Ectodermal cell (in vitro differentiated cells): ENCODE results near the gene IGF1R.

ENCODE experiments used
- H3K27ac ChIP-seq: 2 replicates; pipeline ENCODE4 v1.7.0; 2013; ENCODE audit warnings: mild to moderate bottlenecking, low read depth, low read length; ENCODE audit not compliant: insufficient read depth, poor library complexity, severe bottlenecking
- H3K27me3 ChIP-seq: 2 replicates; pipeline ENCODE4 v1.7.0; 2013; ENCODE audit warnings: mild to moderate bottlenecking, low read length; ENCODE audit not compliant: insufficient read depth, control insufficient read depth, poor library complexity, severe bottlenecking
- H3K36me3 ChIP-seq: one replicate; pipeline ENCODE4 v1.7.0; 2013; ENCODE audit warnings: low read length; ENCODE audit not compliant: control insufficient read depth, insufficient read depth
- H3K4me1 ChIP-seq: one replicate; pipeline ENCODE4 v1.7.0; 2013; ENCODE audit warnings: low read length; ENCODE audit not compliant: control insufficient read depth, insufficient read depth
- H3K4me3 ChIP-seq: 2 replicates; pipeline ENCODE4 v1.7.0; 2013; ENCODE audit warnings: low read depth, low read length, control low read depth; ENCODE audit not compliant: insufficient read depth
- H3K9me3 ChIP-seq: 2 replicates; pipeline ENCODE4 v1.7.0; 2013; ENCODE audit warnings: mild to moderate bottlenecking, low read length, moderate library complexity; ENCODE audit not compliant: control insufficient read depth
- WGBS, 2 experiments: methylation state at CpG; one replicate each; pipeline ENCODE4 v1.1.7; 2013; ENCODE audit warnings: missing lambda C conversion rate in 2 of 2; 5-methylcytosine and 5-hydroxymethylcytosine counted together

Gene IGF1R

GRCh38 chr15:98671060-98672008 lies 23.0 kb downstream of the IGF1R start:
- peak overlapping the region; percentile 72 for H3K27ac ChIP-seq
- no peaks in the 10 kb centered on the region for H3K9me3 ChIP-seq
- peaks cover 43% of the 10 kb centered on the region for H3K4me1 ChIP-seq
- H3K4me3 ChIP-seq: no peak overlapping the region
- H3K36me3 ChIP-seq: no peaks in the 10 kb centered on the region
- WGBS, 2 experiments: 31 to 43% methylated on average over 6 of the region's 6 CpGs
- H3K27me3 ChIP-seq: no peaks in the 10 kb centered on the region

GRCh38 chr15:98673133-98673532 lies 24.8 kb downstream of the IGF1R start:
- peaks cover 36% of the 10 kb centered on the region for H3K4me1 ChIP-seq
- H3K36me3 ChIP-seq: no peaks in the 10 kb centered on the region
- no peaks in the 10 kb centered on the region for H3K9me3 ChIP-seq
- no peaks in the 10 kb centered on the region for H3K27me3 ChIP-seq
- H3K4me3 ChIP-seq: no peak overlapping the region
- no peak overlapping the region for H3K27ac ChIP-seq
- WGBS, 2 experiments: 89 to 92% methylated on average over 4 of the region's 4 CpGs

GRCh38 chr15:98674336-98674735 lies 26.0 kb downstream of the IGF1R start:
- WGBS, 2 experiments: 98 to 99% methylated on average over 7 to 8 of the region's 9 CpGs

GRCh38 chr15:98676586-98677270 lies 28.4 kb downstream of the IGF1R start:
- WGBS, 2 experiments: 89 to 95% methylated on average over 5 to 6 of the region's 7 CpGs
- Histone ChIP-seq H3K4me3 (no peak overlapping the region), H3K27me3 (no peaks in the 10 kb centered on the region), H3K36me3 (no peaks in the 10 kb centered on the region), H3K27ac (no peak overlapping the region), H3K9me3 (no peaks in the 10 kb centered on the region), H3K4me1 (peaks cover 2% of the 10 kb centered on the region)

More at GRCh38 chr15:98674336-98674735, 26.0 kb downstream of the IGF1R start:
- Histone ChIP-seq H3K4me3 (no peak overlapping the region), H3K27me3 (no peaks in the 10 kb centered on the region), H3K27ac (no peak overlapping the region), H3K9me3 (no peaks in the 10 kb centered on the region), H3K36me3 (no peaks in the 10 kb centered on the region), H3K4me1 (peaks cover 25% of the 10 kb centered on the region)

GRCh38 chr15:98677345-98678059 lies 29.2 kb downstream of the IGF1R start:
- Histone ChIP-seq H3K27me3 (no peaks in the 10 kb centered on the region), H3K4me1 (no peaks in the 10 kb centered on the region), H3K27ac (no peak overlapping the region), H3K9me3 (no peaks in the 10 kb centered on the region), H3K4me3 (no peak overlapping the region), H3K36me3 (no peaks in the 10 kb centered on the region)
- WGBS, 2 experiments: 78 to 84% methylated on average over 5 of the region's 5 CpGs

- no peak overlapping the region for H3K27ac ChIP-seq
- H3K36me3 ChIP-seq: no peaks in the 10 kb centered on the region
- 95 to 97% methylated on average over 7 of the region's 7 CpGs for WGBS, 2 experiments
- H3K27me3 ChIP-seq: no peaks in the 10 kb centered on the region
- no peaks in the 10 kb centered on the region for H3K9me3 ChIP-seq
- peaks cover 4% of the 10 kb centered on the region for H3K4me1 ChIP-seq
- H3K4me3 ChIP-seq: no peak overlapping the region
These were observed 30.1 kb downstream of the IGF1R start for GRCh38 chr15:98678484-98678883.

GRCh38 chr15:98681061-98681460 lies 32.7 kb downstream of the IGF1R start:
- WGBS, 2 experiments: 97% methylated on average over 7 of the region's 7 CpGs
- Histone ChIP-seq H3K4me3 (no peak overlapping the region), H3K9me3 (no peaks in the 10 kb centered on the region), H3K27ac (no peak overlapping the region), H3K4me1 (peaks cover 15% of the 10 kb centered on the region), H3K36me3 (no peaks in the 10 kb centered on the region), H3K27me3 (no peaks in the 10 kb centered on the region)

GRCh38 chr15:98682992-98683701 lies 34.8 kb downstream of the IGF1R start:
- Histone ChIP-seq H3K27me3 (no peaks in the 10 kb centered on the region), H3K9me3 (no peaks in the 10 kb centered on the region), H3K4me1 (peaks cover 18% of the 10 kb centered on the region), H3K27ac (no peak overlapping the region), H3K4me3 (no peak overlapping the region), H3K36me3 (no peaks in the 10 kb centered on the region)
- WGBS, 2 experiments: 92 to 93% methylated on average over 8 of the region's 9 CpGs

GRCh38 chr15:98683831-98684230 lies 35.5 kb downstream of the IGF1R start:
- no peak overlapping the region for H3K27ac ChIP-seq
- H3K9me3 ChIP-seq: no peaks in the 10 kb centered on the region
- H3K36me3 ChIP-seq: no peaks in the 10 kb centered on the region
- 47 to 56% methylated on average over 4 to 5 of the region's 5 CpGs for WGBS, 2 experiments
- H3K27me3 ChIP-seq: no peaks in the 10 kb centered on the region
- H3K4me1 ChIP-seq: peaks cover 18% of the 10 kb centered on the region
- no peak overlapping the region for H3K4me3 ChIP-seq
